H1 (cell line): ENCODE measurements around the gene USP36. TPM values are rescaled to one million over a fixed set of nuclear protein-coding genes. Genes with fewer than 3 reads are reported as not detected.

Source experiments
- CHD1 ChIP-seq: IDR thresholded peaks from 2 replicates; pipeline ENCODE4 v1.6.1; 2012; ENCODE audit warnings: low read depth, low read length, improper control_type of control experiment
- GABPA ChIP-seq: IDR thresholded peaks from 2 replicates; pipeline ENCODE4 v1.6.1; 2011; ENCODE audit warnings: mild to moderate bottlenecking, low read length, moderate library complexity, borderline replicate concordance; ENCODE audit not compliant: insufficient read depth
- NRF1 ChIP-seq: IDR thresholded peaks from 2 replicates; pipeline ENCODE4 v1.6.1; 2011; ENCODE audit warnings: mild to moderate bottlenecking, low read depth, low read length, improper control_type of control experiment
- POLR2A ChIP-seq, 2 experiments: IDR thresholded peaks; 1 replicate in 1 of 2; 2 replicates in 1 of 2; pipeline ENCODE4 v1.6.1; 2011; ENCODE audit warnings: low read depth in 2 of 2, low read length in 2 of 2, mild to moderate bottlenecking in 2 of 2; ENCODE audit errors: control extremely low read depth in 1 of 2
- polyA plus RNA-seq, 7 experiments: library from polyadenylated mRNA; depleted of rRNA in 3 of 7; stranded (reverse) in 5 of 7; unstranded in 2 of 7; fragments of >200 nt in 5 of 7; fragments of 200-250 nt in 2 of 7; gene quantifications; 1 replicate in 5 of 7; 2 replicates in 1 of 7; 4 replicates in 1 of 7; pipeline versions ENCODE4 v1.2.1 to v1.2.3, GENCODE V29; 2011 to 2013; ENCODE audit warnings: missing spikeins in 2 of 7, mixed read lengths in 2 of 7
- total RNA-seq: library from RNA; stranded (reverse); fragmentation: NEBNext Ultra II Directional; extraction: Animal tissue kit (Norgen Biotek cat#: 25700); gene quantifications from 2 replicates; pipeline ENCODE4 v1.2.1, GENCODE V29; 2021

The USP36 gene
- total and polyA plus RNA-seq, 2 of the 8 experiments (the other 6 are each of a cell fraction or from before 2014, with no cell fraction given), result 40.7 to 67.7 TPM

- TF ChIP-seq NRF1 (no peak), GABPA (no peak), CHD1 (no peak), POLR2A (IDR thresholded peaks at IDR 0.05; ENCODE audit: control extremely low read depth in 1 of 2, low read depth in 2 of 2, low read length in 2 of 2) (no peak)
Observed at GRCh38 chr17:78849026-78849425, 8.4 kb upstream of the USP36 start (continued).
